ENCODE data around the gene HYAL2. TPM values are rescaled to one million over a fixed set of nuclear protein-coding genes. Genes with fewer than 3 reads are reported as not detected.
A peak's percentile ranks its signal among the peaks of the same experiment; 100 is the strongest.

HYAL2 gene
- total RNA-seq, 4 donors from 2014 or later: 112 to 289 (median 166) TPM

DNA sequence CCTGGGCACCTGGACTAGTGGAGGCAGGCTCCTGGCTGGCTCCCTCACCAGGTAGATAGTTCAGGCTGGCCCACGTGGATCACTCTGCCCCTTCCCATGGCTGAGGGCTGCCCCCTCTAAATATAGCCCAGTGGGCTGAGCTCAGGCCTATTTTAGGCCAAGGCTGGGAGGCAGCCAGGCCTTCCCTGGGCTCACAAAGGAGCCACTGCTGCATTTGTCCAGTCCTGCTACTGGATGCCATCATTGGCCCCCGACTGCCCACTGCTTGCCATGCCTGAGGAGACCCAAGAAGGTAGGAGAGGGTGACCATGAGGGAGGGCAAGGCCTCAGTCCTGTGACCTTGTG, 43.7 kb downstream of the HYAL2 start, which contains the start of gene LSMEM2:
TSS of gene LSMEM2 (plus strand) at position 208 of the 345 bp plus-strand sequence. CDS start at position 235, 27 bp downstream.
- TF ChIP-seq, protein P1, sequence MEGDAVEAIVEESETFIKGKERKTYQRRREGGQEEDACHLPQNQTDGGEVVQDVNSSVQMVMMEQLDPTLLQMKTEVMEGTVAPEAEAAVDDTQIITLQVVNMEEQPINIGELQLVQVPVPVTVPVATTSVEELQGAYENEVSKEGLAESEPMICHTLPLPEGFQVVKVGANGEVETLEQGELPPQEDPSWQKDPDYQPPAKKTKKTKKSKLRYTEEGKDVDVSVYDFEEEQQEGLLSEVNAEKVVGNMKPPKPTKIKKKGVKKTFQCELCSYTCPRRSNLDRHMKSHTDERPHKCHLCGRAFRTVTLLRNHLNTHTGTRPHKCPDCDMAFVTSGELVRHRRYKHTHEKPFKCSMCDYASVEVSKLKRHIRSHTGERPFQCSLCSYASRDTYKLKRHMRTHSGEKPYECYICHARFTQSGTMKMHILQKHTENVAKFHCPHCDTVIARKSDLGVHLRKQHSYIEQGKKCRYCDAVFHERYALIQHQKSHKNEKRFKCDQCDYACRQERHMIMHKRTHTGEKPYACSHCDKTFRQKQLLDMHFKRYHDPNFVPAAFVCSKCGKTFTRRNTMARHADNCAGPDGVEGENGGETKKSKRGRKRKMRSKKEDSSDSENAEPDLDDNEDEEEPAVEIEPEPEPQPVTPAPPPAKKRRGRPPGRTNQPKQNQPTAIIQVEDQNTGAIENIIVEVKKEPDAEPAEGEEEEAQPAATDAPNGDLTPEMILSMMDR (IDR thresholded peaks at IDR 0.05): no peak
- no peak within 1 kb of the TSS for H3K4me3 ChIP-seq
- H3K27me3 ChIP-seq: no peaks in the 10 kb centered on the region
- peaks cover 0 to 6% of the 10 kb centered on the region in 2 donors for H3K4me1 ChIP-seq
- DNase-seq: peak in 1 of 2 donors; percentile 18
- H3K27ac ChIP-seq: peak within 1 kb of the TSS; percentile 16 to 33
- H3K9me3 ChIP-seq: no peaks in the 10 kb centered on the region
- H3K36me3 ChIP-seq: no peaks in the 10 kb centered on the region
- intact Hi-C loops (cut with DNase I; ENCODE audit: low total_unique reads): loop anchor here (5.0 kb wide), 1 partner anchor 87 kb away; the partner anchor contains the start of gene GNAT1

GRCh38 chr3:50278123-50278879, 44.2 kb downstream of the HYAL2 start:
- Histone ChIP-seq H3K4me3 (no peak overlapping the region), H3K4me1 (peaks cover 0 to 6% of the 10 kb centered on the region in 2 donors), H3K36me3 (no peaks in the 10 kb centered on the region), H3K27ac (peak overlapping the region in 1 of 2 donors; percentile 33), H3K27me3 (no peaks in the 10 kb centered on the region), H3K9me3 (no peaks in the 10 kb centered on the region)
- TF ChIP-seq, protein P1 (IDR thresholded peaks at IDR 0.05): no peak
- TF ChIP-seq POLR2A (IDR thresholded peaks at IDR 0.05): no peak
- intact Hi-C loops (cut with DNase I; ENCODE audit: low total_unique reads): loop anchor here (5.0 kb wide), 1 partner anchor 86 kb away; the partner anchor contains the start of gene GNAT1
- DNase-seq: no peak

DNA sequence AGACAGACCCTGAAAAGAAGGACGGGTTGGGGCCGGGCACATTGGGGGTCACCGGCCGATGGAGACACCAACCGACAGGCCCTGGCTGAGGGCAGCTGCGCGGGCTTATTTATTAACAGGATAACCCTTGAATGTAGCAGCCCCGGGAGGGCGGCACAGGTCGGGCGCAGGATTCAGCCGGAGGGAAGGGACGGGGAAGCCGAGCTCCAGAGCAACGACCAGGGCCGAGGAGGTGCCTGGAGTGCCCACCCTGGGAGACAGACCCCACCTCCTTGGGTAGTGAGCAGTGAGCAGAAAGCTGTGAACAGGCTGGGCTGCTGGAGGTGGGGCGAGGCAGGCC, 45.8 kb downstream of the HYAL2 start:
- Histone ChIP-seq H3K27me3 (no peaks in the 10 kb centered on the region), H3K4me3 (no peak overlapping the region), H3K27ac (no peak overlapping the region), H3K9me3 (no peaks in the 10 kb centered on the region), H3K36me3 (no peaks in the 10 kb centered on the region), H3K4me1 (peaks cover 0 to 6% of the 10 kb centered on the region in 2 donors)
- intact Hi-C loops (cut with DNase I; ENCODE audit: low total_unique reads): loop anchor here (5.0 kb wide), 1 partner anchor 84 kb away; the partner anchor contains the start of gene GNAT1
- TF ChIP-seq POLR2A (IDR thresholded peaks at IDR 0.05): no peak
- TF ChIP-seq, protein P1 (IDR thresholded peaks at IDR 0.05): no peak
- DNase-seq: no peak

- H3K4me3 ChIP-seq: no peak overlapping the region
- intact Hi-C loops (cut with DNase I; ENCODE audit: low total_unique reads): loop anchor here (5.0 kb wide), 1 partner anchor 84 kb away; the partner anchor contains the start of gene GNAT1
- H3K9me3 ChIP-seq: no peaks in the 10 kb centered on the region
- peaks cover 0 to 8% of the 10 kb centered on the region in 2 donors for H3K4me1 ChIP-seq
- no peaks in the 10 kb centered on the region for H3K36me3 ChIP-seq
- DNase-seq: peak in 1 of 2 donors; percentile 19
- no peak for TF ChIP-seq POLR2A (IDR thresholded peaks at IDR 0.05)
- TF ChIP-seq, protein P1 (IDR thresholded peaks at IDR 0.05): no peak
- no peak overlapping the region for H3K27ac ChIP-seq
- H3K27me3 ChIP-seq: no peaks in the 10 kb centered on the region
Measured at GRCh38 chr3:50275996-50276761, 46.4 kb downstream of the HYAL2 start.

All from uterus (tissue), 4 donors.